HG03064 (cell line): ENCODE results near the gene LRP2.
"Not testable (repeated sequence)": the region's sequence is repeated elsewhere in the genome, so short reads cannot be mapped to it uniquely, and the experiment has no call there.

Experiments used
- ATAC-seq: cut with Tn5 transposase; IDR thresholded peaks from one replicate; pipeline ENCODE4 v1.9.1; 2021; ENCODE audit warnings: low read depth; ENCODE audit not compliant: unreplicated experiment

LRP2 gene

DNA sequence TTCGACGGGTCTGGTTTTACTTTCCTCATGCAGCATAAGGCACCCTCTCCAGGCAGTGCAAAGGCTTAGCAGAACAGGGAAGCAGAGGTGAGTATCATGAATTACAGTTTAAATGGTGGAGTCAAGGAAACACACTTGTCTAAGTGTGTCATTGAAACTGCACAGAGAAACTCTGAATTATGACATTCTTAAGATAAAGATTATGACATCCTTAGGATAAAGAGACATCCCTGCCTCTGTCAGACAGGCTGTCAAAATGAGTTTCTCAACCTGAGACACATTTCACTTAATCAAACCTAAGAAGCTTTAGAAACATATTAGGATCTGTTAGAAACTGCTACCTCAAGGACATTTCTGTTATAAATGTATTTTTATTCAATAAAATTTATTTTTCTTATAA lies 179.8 kb downstream of the LRP2 start:
- ATAC-seq, result no peak

DNA sequence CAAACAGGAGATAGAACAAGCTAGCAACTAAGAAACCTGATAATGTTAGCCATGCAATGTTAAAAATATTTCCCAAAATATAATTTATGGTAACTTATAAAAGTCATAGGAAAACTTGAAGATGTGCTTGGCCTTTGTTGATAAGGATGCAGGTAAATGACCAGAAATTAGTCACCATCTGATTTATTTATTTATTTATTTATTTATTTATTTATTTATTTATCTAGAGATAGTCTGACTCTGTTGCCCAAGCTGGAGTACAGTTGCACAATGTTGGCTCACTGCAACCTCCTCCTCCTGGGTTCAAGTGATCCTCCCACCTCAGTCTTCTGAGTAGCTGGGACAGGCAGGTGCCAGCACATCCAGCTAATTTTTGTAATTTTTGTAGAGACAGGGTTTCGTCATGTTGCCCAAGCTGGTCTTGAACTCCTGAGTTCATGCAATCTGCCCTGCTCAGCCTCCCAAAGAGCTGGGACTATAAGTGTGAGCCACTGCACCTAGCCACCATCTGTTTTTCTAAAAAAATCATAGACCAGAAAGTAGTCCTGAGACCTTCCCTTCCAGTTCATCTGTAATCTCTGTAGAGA lies 183.4 kb downstream of the LRP2 start:
- ATAC-seq, result no peak

GRCh38 chr2:169178364-169178763 lies 184.0 kb downstream of the LRP2 start:
- ATAC-seq, result no peak

- no peak for ATAC-seq
These were observed 187.2 kb downstream of the LRP2 start for GRCh38 chr2:169175112-169175511.

DNA sequence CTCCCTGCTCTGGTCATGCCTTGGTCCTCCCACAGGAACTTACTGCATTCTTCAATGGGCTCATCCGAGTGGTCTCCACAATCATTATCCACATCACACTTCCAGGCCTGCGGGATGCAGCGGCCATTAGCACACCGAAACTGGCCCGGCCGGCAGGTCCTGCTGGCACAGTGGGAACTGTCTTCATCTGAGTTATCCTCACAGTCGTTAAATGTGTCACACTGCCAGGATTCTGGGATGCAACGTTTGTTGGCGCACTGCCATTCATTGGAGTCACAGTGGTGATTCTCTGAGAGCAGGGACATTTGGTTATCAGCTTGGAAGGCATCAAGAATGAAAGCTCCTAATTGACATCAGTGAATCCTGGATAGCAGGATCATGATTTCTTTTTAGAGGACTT lies 188.5 kb downstream of the LRP2 start:
- ATAC-seq, result no peak

GRCh38 chr2:169172914-169173313 lies 189.4 kb downstream of the LRP2 start:
- no peak for ATAC-seq

DNA sequence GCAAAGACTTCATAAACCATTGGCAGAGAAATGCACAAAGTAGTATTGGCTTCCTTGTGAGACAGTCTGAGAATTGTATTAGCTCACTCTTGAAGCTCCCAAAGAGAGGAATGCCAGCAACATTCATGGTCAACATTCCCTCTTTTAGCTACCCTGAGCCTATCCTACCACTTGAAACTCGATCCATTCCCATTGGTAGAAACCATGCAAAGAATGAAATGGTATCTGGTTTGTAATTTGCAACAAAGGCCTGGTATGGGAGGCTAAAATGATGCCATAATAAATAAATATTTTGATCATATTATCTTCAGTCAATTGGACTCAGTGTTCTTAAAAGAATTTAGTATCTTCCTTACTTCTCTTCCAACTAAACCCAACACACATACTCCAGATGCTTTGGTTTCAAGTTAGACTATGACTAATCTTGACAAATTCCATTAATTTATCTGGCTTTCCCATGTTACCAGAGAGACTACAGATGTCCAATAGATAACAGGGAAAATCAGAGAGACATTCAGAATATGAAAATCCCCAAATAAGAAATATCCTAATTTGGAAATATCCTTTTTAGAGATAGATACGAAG lies 190.1 kb downstream of the LRP2 start:
- ATAC-seq, result no peak

GRCh38 chr2:169165791-169166190 lies 196.5 kb downstream of the LRP2 start:
- ATAC-seq, result no peak

GRCh38 chr2:169164311-169164710 lies 198.0 kb downstream of the LRP2 start:
- ATAC-seq, result no peak

DNA sequence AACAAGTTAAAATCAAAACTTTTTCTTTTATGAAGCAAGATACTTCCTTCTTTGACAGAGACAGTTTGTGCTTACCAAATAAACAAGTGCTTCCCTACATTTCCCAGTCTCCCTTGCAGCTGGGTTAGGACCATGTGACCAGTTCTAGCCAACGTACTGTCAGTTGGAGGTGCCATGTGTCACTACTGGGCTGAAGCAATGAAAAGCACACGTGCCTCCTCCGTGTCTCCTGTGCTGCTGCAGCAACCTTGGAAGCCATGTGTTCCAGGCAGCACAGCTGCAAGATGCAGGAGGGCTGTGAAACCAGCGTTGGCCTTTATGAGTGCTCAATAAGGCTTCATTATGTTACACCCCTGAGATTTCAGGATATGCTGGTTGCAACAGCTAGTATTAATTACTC lies 199.7 kb downstream of the LRP2 start:
- no peak for ATAC-seq

DNA sequence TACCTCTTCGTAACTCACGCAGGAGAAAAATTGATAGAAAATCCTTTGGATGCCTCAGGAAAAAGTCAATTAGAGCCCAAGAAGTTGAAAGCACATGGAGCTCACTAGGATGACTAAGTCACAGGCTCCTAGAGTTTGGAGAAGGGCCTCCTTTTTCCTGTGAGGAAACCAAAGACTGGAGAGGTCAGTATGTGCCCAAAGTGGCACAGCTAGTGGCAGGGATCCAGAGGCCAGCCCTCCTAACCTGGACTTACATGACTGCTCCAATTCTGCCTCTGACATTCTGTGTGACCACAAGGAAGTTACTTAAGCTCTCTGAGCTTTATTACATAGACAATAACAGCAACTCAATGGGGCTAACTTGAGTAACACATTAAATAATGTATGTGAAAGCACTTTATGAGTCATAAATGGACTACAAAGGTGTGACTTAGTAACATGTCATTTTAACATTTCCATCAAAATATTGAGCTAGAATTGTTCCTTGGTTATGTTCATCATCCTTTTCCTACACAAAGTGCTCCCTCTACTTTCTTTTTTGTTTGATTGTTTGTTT lies 201.3 kb downstream of the LRP2 start:
- ATAC-seq, result no peak

DNA sequence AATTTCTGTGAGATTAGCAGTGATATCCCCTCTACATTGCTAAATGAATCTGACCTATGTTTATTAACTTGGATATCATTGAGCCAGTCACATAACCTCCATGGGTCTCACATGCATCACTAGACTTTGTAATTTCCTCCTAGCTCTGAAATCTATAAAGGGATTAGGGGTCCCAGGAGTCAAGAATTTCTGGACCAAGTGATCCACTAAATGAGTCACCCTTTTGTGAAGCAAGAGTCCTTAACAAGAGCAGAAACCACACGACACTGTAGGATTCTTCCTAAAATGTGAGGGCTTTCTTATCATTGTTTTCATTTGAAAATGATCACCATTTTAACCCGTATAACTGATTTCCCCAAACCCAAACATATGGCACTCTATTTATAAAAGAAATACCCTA lies 202.6 kb downstream of the LRP2 start:
- no peak for ATAC-seq

DNA sequence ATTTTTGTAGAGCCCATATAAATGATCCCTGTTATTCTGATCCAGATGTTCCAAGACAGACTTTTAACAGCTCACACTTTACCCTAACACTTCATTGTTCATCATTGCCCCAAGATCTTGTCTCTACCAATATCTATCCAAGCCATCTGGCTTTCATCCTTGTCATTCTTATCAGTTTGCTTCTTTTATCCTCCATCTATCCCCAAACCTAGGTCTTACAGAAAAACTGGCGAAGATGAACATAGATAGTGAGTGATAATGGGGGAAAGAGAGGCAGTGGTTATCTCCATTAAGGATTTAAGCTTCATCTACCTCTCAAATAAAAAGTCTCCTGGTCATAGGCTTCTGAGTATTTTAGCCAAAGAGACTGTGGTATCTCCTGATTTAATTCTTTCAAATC lies 203.5 kb downstream of the LRP2 start:
- no peak for ATAC-seq

GRCh38 chr2:169146220-169146619 lies 216.1 kb downstream of the LRP2 start:
- no peak for ATAC-seq

DNA sequence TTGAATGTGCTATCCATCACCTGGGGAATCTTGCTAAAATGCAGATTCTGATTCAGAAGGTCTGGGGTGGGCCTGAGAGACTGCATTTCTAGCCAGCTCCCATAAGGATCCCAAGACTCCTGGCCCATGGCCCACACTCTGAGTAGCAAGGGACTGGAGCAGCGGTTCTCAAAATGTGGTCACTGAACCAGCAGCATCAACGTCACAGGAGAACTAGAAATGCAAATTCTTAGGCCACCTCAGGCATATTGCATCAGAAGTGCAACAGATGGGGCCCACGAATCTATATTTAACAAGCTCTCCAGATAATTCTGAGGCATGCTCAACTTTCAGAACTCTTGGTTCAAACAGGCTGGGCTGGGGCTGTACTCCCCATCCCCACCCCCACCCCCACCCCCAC lies 218.3 kb downstream of the LRP2 start:
- ATAC-seq, result no peak

- peak; percentile 70 for ATAC-seq
These were observed 220.5 kb downstream of the LRP2 start for GRCh38 chr2:169141713-169142352.

- no peak for ATAC-seq
These were observed 222.2 kb downstream of the LRP2 start for GRCh38 chr2:169139993-169140767.

DNA sequence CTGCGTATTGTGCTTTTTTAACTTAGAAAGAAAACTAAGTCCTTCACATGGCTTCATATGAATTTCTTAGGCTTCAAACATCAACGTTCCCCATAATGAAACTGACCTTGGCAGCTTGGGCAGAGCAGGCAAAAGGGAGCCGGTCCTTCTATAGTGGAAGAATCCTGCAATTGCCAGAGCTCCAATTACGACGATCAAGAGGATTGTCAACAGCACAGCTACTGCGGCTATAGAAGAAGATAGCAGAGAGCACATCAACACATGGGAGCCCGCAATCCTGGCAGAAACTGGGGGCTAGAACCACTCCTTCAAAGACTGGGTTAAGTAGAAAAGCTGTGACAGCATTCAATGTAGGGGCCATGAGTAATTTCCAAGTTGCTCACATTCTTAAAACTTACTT lies 223.2 kb downstream of the LRP2 start:
- ATAC-seq, result no peak

DNA sequence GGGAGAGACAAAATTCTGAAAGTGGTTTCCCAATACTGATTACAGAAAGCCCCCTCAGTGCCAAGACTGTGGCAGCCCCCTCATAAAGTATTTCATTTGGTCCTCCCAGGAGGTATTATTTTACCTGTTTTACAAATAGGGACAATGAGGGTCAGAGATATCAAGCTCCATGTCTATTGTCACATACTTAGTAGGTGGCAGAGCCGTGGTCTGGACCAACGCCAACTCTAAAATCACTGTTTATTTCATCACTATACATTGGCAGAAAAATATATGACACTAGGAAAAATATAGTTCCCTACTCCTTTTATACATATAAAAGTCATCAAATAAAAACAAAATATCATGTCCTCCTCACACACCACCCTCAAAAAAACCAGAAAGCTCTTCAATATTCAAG lies 224.4 kb downstream of the LRP2 start:
- ATAC-seq, result no peak

- no peak for ATAC-seq
These were observed 225.3 kb downstream of the LRP2 start for GRCh38 chr2:169136885-169137534.

DNA sequence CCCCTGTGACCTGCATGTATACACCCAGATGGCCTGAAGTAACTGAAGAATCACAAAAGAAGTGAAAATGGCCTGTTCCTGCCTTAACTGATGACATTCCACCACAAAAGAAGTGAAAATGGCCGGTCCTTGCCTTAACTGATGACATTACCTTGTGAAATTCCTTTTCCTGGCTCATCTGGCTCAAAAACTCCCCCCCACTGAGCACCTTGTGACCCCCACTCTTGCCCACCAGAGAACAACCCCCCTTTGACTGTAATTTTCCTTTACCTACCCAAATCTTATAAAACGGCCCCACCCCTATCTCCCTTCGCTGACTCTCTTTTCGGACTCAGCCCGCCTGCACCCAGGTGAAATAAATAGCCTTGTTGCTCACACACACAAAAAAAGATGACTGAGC lies 225.9 kb downstream of the LRP2 start:
- not testable (repeated sequence) for ATAC-seq
